NCI-H1092 treated with DMSO at 0.1 percent for 48 hours (cell line): ENCODE data around the gene PCGF5.

Experiments used
- DNase-seq: peaks from one replicate; lab custom pipeline; 2025; lab: John Stamatoyannopoulos, UW

The PCGF5 gene

DNA sequence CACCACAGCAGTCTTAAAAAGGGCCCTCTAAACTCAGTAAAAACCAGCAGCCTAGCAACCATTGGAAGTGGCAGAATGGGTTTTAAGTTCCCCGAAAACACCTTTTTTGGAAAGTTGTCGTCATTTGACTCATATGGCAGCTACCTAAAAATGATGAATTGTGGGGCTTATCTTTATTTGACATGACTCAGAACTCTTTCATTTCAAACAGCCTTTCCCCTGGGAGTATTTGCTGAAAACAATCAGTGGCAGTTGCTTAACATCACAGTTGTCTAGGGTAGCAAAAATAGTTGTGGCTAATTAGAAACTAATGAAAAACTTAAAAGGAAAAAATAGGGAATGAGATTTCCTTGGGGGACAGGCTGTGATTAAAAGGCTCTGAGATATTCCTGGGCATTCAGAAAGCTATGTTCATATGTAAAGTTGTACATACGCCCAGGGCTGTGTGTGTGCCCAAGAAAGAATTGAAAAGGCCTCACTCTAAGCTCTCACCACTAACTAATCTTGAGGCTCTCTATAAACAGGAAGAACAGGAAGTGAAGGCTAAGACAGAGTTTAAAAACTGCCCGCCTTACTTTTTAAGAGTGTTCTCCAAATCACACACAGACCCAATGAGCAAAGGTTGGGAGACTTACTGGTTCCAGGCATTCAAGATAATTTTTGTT, 108.0 kb downstream of the PCGF5 start:
- DNase-seq = no peak
